ENCODE measurements around the gene SLC49A4. TPM values are rescaled to one million over a fixed set of nuclear protein-coding genes. Genes with fewer than 3 reads are reported as not detected.

Gene SLC49A4
- total RNA-seq, 3 donors from 2014 or later, result 1.7 to 2.0 (median 1.7) TPM

GRCh38 chr3:122859021-122859805, 64.3 kb downstream of the SLC49A4 start:
- no peaks in the 10 kb centered on the region for H3K27me3 Mint-ChIP-seq (ENCODE audit: low read depth)
- peaks cover 3% of the 10 kb centered on the region for H3K4me1 Mint-ChIP-seq (ENCODE audit: low read depth)
- no peak for DNase-seq
- no peak overlapping the region for H3K4me3 Mint-ChIP-seq
- peaks cover 13% of the 10 kb centered on the region for H3K36me3 Mint-ChIP-seq (ENCODE audit: insufficient read depth)
- no peaks in the 10 kb centered on the region for H3K9me3 Mint-ChIP-seq
- no peak for ATAC-seq

GRCh38 chr3:122862381-122862780, 67.5 kb downstream of the SLC49A4 start:
- H3K4me1 Mint-ChIP-seq (ENCODE audit: low read depth), result no peaks in the 10 kb centered on the region
- H3K9me3 Mint-ChIP-seq, result no peaks in the 10 kb centered on the region
- H3K27me3 Mint-ChIP-seq (ENCODE audit: low read depth), result no peaks in the 10 kb centered on the region
- ATAC-seq, result no peak
- peaks cover 14% of the 10 kb centered on the region for H3K36me3 Mint-ChIP-seq (ENCODE audit: insufficient read depth)
- H3K4me3 Mint-ChIP-seq, result no peak overlapping the region
- no peak for DNase-seq

- no peaks in the 10 kb centered on the region for H3K27me3 Mint-ChIP-seq (ENCODE audit: low read depth)
- H3K4me3 Mint-ChIP-seq, result no peak overlapping the region
- H3K4me1 Mint-ChIP-seq (ENCODE audit: low read depth), result no peaks in the 10 kb centered on the region
- H3K9me3 Mint-ChIP-seq, result no peaks in the 10 kb centered on the region
- DNase-seq (no peak), ATAC-seq (no peak)
- H3K36me3 Mint-ChIP-seq (ENCODE audit: insufficient read depth), result peaks cover 14% of the 10 kb centered on the region
Observed at GRCh38 chr3:122864498-122864897, 69.6 kb downstream of the SLC49A4 start.

- no peak for DNase-seq
- H3K27me3 Mint-ChIP-seq (ENCODE audit: low read depth), result no peaks in the 10 kb centered on the region
- no peak for ATAC-seq
- no peaks in the 10 kb centered on the region for H3K4me1 Mint-ChIP-seq (ENCODE audit: low read depth)
- no peak overlapping the region for H3K4me3 Mint-ChIP-seq
- peaks cover 9% of the 10 kb centered on the region for H3K36me3 Mint-ChIP-seq (ENCODE audit: insufficient read depth)
- H3K9me3 Mint-ChIP-seq, result no peaks in the 10 kb centered on the region
Observed at GRCh38 chr3:122868322-122868721, 73.5 kb downstream of the SLC49A4 start.

- H3K4me3 Mint-ChIP-seq, result no peak overlapping the region
- DNase-seq, result no peak
- ATAC-seq, result no peak
- no peaks in the 10 kb centered on the region for H3K9me3 Mint-ChIP-seq
- H3K36me3 Mint-ChIP-seq (ENCODE audit: insufficient read depth), result peaks cover 17% of the 10 kb centered on the region
- no peaks in the 10 kb centered on the region for H3K27me3 Mint-ChIP-seq (ENCODE audit: low read depth)
- H3K4me1 Mint-ChIP-seq (ENCODE audit: low read depth), result peaks cover 11% of the 10 kb centered on the region
Observed at GRCh38 chr3:122873741-122874515, 79.1 kb downstream of the SLC49A4 start.

GRCh38 chr3:122875547-122876127, 80.8 kb downstream of the SLC49A4 start:
- Mint-ChIP-seq H3K36me3 (ENCODE audit: insufficient read depth) (peaks cover 26% of the 10 kb centered on the region), H3K4me3 (no peak overlapping the region), H3K27me3 (ENCODE audit: low read depth) (no peaks in the 10 kb centered on the region), H3K9me3 (no peaks in the 10 kb centered on the region), H3K4me1 (ENCODE audit: low read depth) (peaks cover 11% of the 10 kb centered on the region)
- ATAC-seq, result no peak
- no peak for DNase-seq

- DNase-seq (no peak), ATAC-seq (no peak)
- Mint-ChIP-seq H3K36me3 (ENCODE audit: insufficient read depth) (peaks cover 18% of the 10 kb centered on the region), H3K4me1 (ENCODE audit: low read depth) (peaks cover 9% of the 10 kb centered on the region), H3K9me3 (no peaks in the 10 kb centered on the region), H3K27me3 (ENCODE audit: low read depth) (no peaks in the 10 kb centered on the region), H3K4me3 (no peak overlapping the region)
Observed at GRCh38 chr3:122880173-122880572, 85.3 kb downstream of the SLC49A4 start.

- Mint-ChIP-seq H3K36me3 (ENCODE audit: insufficient read depth) (peaks cover 17% of the 10 kb centered on the region), H3K9me3 (no peaks in the 10 kb centered on the region), H3K4me1 (ENCODE audit: low read depth) (peaks cover 6% of the 10 kb centered on the region), H3K4me3 (no peak overlapping the region), H3K27me3 (ENCODE audit: low read depth) (no peaks in the 10 kb centered on the region)
- ATAC-seq, result no peak
- DNase-seq, result no peak
Observed at GRCh38 chr3:122880624-122881023, 85.8 kb downstream of the SLC49A4 start.

GRCh38 chr3:122882361-122882947, 87.6 kb downstream of the SLC49A4 start:
- no peak overlapping the region for H3K4me3 Mint-ChIP-seq
- no peaks in the 10 kb centered on the region for H3K27me3 Mint-ChIP-seq (ENCODE audit: low read depth)
- DNase-seq (no peak), ATAC-seq (no peak)
- H3K36me3 Mint-ChIP-seq (ENCODE audit: insufficient read depth), result peaks cover 15% of the 10 kb centered on the region
- no peaks in the 10 kb centered on the region for H3K9me3 Mint-ChIP-seq
- H3K4me1 Mint-ChIP-seq (ENCODE audit: low read depth), result no peaks in the 10 kb centered on the region

GRCh38 chr3:122886251-122886650, 91.4 kb downstream of the SLC49A4 start:
- peaks cover 7% of the 10 kb centered on the region for H3K4me1 Mint-ChIP-seq (ENCODE audit: low read depth)
- H3K9me3 Mint-ChIP-seq, result no peaks in the 10 kb centered on the region
- no peak for DNase-seq
- H3K4me3 Mint-ChIP-seq, result no peak overlapping the region
- H3K27me3 Mint-ChIP-seq (ENCODE audit: low read depth), result no peaks in the 10 kb centered on the region
- ATAC-seq, result no peak
- H3K36me3 Mint-ChIP-seq (ENCODE audit: insufficient read depth), result peaks cover under 1% of the 10 kb centered on the region

GRCh38 chr3:122886946-122887345, 92.1 kb downstream of the SLC49A4 start:
- Mint-ChIP-seq H3K4me1 (ENCODE audit: low read depth) (peaks cover 7% of the 10 kb centered on the region), H3K36me3 (ENCODE audit: insufficient read depth) (no peaks in the 10 kb centered on the region), H3K27me3 (ENCODE audit: low read depth) (no peaks in the 10 kb centered on the region), H3K4me3 (no peak overlapping the region), H3K9me3 (no peaks in the 10 kb centered on the region)
- ATAC-seq (no peak), DNase-seq (no peak)

- Mint-ChIP-seq H3K9me3 (no peaks in the 10 kb centered on the region), H3K36me3 (ENCODE audit: insufficient read depth) (no peaks in the 10 kb centered on the region), H3K4me1 (ENCODE audit: low read depth) (peaks cover 16% of the 10 kb centered on the region), H3K4me3 (no peak overlapping the region), H3K27me3 (ENCODE audit: low read depth) (no peaks in the 10 kb centered on the region)
- ATAC-seq (peak in 1 of 2 donors; percentile 18), DNase-seq (no peak)
Observed at GRCh38 chr3:122890077-122890719, 95.3 kb downstream of the SLC49A4 start.

GRCh38 chr3:122890720-122891220, 95.9 kb downstream of the SLC49A4 start:
- Mint-ChIP-seq H3K27me3 (ENCODE audit: low read depth) (peaks cover under 1% of the 10 kb centered on the region), H3K4me3 (no peak overlapping the region), H3K36me3 (ENCODE audit: insufficient read depth) (no peaks in the 10 kb centered on the region), H3K4me1 (ENCODE audit: low read depth) (peaks cover 16% of the 10 kb centered on the region), H3K9me3 (no peaks in the 10 kb centered on the region)
- no peak for ATAC-seq
- DNase-seq, result no peak

All from activated T-cell treated with anti-CD3 and anti-CD28 coated beads, Interleukin-2, amount 50 U/mL, for 4 hours (primary cell).